ENCODE measurements around the gene TRABD2B. TPM values are rescaled to one million over a fixed set of nuclear protein-coding genes. Genes with fewer than 3 reads are reported as not detected.

TRABD2B gene
- total RNA-seq, 2 experiments from 2014 or later: not detected

DNA sequence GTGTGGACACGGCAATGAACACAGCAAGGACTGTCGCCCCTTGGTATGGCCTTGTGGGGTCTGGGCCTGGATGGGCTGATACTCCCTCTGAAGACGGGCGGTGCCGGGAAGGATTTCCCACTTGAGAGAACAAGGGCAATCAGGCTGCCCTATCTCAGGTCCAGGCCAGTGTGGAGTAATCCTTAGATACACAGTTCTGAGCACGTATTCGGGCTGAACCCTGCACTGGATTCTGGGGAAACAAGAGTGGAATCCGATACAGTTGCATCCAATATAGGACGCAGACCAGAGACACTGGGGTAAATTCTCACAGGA is 177.7 kb downstream of the TRABD2B start:
- intact Hi-C loops (cut with micrococcal nuclease): no loop called here
- Mint-ChIP-seq H3K27ac (no peak overlapping the region), H3K4me1 (ENCODE audit: low read depth) (no peaks in the 10 kb centered on the region), H3K9me3 (no peaks in the 10 kb centered on the region), H3K27me3 (ENCODE audit: low read depth) (peaks cover 6% of the 10 kb centered on the region), H3K4me3 (no peak overlapping the region), H3K36me3 (ENCODE audit: low read depth) (no peaks in the 10 kb centered on the region)
- CTCF ChIA-PET: no interaction called here
- no peak for DNase-seq

DNA sequence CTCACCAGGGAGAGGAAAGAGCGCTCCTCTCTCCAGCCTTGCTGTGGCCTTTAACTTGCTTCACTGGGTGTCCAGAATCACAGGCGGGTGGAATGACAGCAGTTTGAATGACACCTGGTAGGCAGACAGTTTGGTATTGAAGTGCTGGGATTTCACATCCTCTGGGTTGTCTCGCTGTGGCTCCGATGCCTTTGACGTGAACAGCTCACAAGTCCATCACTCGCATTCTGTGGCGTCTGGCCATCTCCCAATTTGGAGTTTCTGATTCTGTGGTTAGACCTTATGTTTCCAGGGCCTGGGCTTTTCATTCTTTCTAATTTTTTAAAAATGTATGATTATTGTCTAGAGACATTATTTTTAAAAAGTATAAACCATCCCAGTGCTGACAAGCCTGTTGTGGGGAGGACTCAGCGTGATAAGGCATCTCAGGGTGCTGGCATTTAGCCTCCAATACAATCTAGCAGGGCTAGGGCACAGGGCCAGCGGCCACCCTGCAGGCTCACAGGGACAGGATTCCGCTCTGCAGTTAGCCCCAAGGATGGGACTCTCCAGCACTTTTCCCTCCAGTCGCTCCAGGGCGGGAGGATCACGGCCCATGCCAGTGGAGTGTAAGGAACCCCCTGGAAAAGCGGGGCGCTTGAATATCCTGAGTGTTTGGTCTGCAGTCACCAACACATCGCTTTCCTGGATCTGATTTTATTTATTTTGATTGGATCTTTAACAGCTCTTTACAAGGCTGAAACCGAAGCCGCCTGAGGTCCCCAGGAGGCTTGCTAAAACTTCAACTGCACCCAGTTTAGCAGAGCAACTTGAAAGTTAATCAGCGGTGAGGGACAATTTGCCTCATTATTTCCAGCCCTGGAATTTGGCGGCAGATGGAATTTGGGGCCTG is 178.3 kb downstream of the TRABD2B start:
- Mint-ChIP-seq H3K27ac (no peak overlapping the region), H3K4me1 (ENCODE audit: low read depth) (no peaks in the 10 kb centered on the region), H3K4me3 (no peak overlapping the region), H3K27me3 (ENCODE audit: low read depth) (peaks cover 8% of the 10 kb centered on the region), H3K9me3 (no peaks in the 10 kb centered on the region), H3K36me3 (ENCODE audit: low read depth) (no peaks in the 10 kb centered on the region)
- CTCF ChIA-PET: no interaction called here
- no peak for DNase-seq
- intact Hi-C loops (cut with micrococcal nuclease): no loop called here

DNA sequence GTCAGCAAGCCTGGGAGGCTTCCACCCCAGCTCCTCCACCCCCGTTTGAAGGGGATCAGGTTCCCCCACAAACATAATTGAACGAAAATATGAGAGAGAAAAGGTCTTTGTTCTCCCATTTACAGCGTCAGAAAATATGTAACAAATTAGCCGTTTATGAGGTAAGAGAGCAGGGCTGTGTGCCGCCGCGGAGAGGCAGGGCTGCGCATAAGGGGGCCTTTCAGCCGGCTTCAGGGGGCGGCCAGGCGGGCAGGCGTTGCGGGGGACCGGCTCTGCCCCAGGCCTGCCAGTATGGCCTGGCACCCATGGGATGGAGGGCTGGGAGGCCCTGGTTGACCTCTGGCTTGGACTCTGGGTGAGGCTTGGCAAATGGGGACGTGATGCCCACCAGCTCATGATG is 179.3 kb downstream of the TRABD2B start:
- intact Hi-C loops (cut with micrococcal nuclease): no loop called here
- H3K4me1 Mint-ChIP-seq (ENCODE audit: low read depth): no peaks in the 10 kb centered on the region
- no peak overlapping the region for H3K4me3 Mint-ChIP-seq
- peaks cover 11% of the 10 kb centered on the region for H3K27me3 Mint-ChIP-seq (ENCODE audit: low read depth)
- CTCF ChIA-PET: no interaction called here
- H3K9me3 Mint-ChIP-seq: no peaks in the 10 kb centered on the region
- no peaks in the 10 kb centered on the region for H3K36me3 Mint-ChIP-seq (ENCODE audit: low read depth)
- no peak for DNase-seq
- no peak overlapping the region for H3K27ac Mint-ChIP-seq

GRCh38 chr1:47816325-47817071 is 180.7 kb downstream of the TRABD2B start:
- Mint-ChIP-seq H3K27me3 (ENCODE audit: low read depth) (peaks cover 13% of the 10 kb centered on the region), H3K9me3 (no peaks in the 10 kb centered on the region), H3K4me1 (ENCODE audit: low read depth) (no peaks in the 10 kb centered on the region), H3K36me3 (ENCODE audit: low read depth) (no peaks in the 10 kb centered on the region), H3K4me3 (no peak overlapping the region), H3K27ac (no peak overlapping the region)
- intact Hi-C loops (cut with micrococcal nuclease): no loop called here
- DNase-seq: no peak
- CTCF ChIA-PET: no interaction called here

GRCh38 chr1:47814612-47815395 is 182.4 kb downstream of the TRABD2B start:
- intact Hi-C loops (cut with micrococcal nuclease): no loop called here
- H3K36me3 Mint-ChIP-seq (ENCODE audit: low read depth): no peaks in the 10 kb centered on the region
- H3K4me3 Mint-ChIP-seq: no peak overlapping the region
- peaks cover 15% of the 10 kb centered on the region for H3K27me3 Mint-ChIP-seq (ENCODE audit: low read depth)
- CTCF ChIA-PET: no interaction called here
- no peak overlapping the region for H3K27ac Mint-ChIP-seq
- no peaks in the 10 kb centered on the region for H3K9me3 Mint-ChIP-seq
- DNase-seq: no peak
- no peaks in the 10 kb centered on the region for H3K4me1 Mint-ChIP-seq (ENCODE audit: low read depth)

DNA sequence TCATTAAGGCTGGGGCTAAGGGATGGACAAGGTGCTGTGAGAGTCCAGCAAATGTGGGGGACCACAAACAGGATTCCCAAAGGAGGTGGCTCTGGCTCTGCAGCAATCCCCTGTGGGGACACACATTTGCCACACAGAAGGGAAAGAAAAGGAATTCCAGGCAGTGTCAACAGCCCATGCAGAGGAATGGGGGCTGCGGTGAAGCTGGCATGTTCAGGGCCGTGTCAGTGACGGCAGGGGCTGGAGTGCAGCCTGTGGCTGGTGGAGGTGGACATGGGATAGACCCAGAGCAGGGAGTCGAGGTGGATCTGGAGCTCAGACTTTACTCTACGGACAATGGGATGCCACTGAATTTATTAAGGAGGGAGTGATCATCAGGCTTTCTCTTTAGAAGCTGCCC is 183.2 kb downstream of the TRABD2B start:
- Mint-ChIP-seq H3K4me1 (ENCODE audit: low read depth) (no peaks in the 10 kb centered on the region), H3K27ac (no peak overlapping the region), H3K27me3 (ENCODE audit: low read depth) (peaks cover 15% of the 10 kb centered on the region), H3K4me3 (no peak overlapping the region), H3K36me3 (ENCODE audit: low read depth) (no peaks in the 10 kb centered on the region), H3K9me3 (no peaks in the 10 kb centered on the region)
- DNase-seq: no peak
- intact Hi-C loops (cut with micrococcal nuclease): no loop called here
- CTCF ChIA-PET: no interaction called here

GRCh38 chr1:47812904-47813514 is 184.2 kb downstream of the TRABD2B start:
- CTCF ChIA-PET: no interaction called here
- Mint-ChIP-seq H3K27ac (no peak overlapping the region), H3K27me3 (ENCODE audit: low read depth) (peaks cover 12% of the 10 kb centered on the region), H3K4me1 (ENCODE audit: low read depth) (no peaks in the 10 kb centered on the region), H3K36me3 (ENCODE audit: low read depth) (no peaks in the 10 kb centered on the region), H3K4me3 (no peak overlapping the region), H3K9me3 (no peaks in the 10 kb centered on the region)
- no peak for DNase-seq
- intact Hi-C loops (cut with micrococcal nuclease): no loop called here

- intact Hi-C loops (cut with micrococcal nuclease): no loop called here
- Mint-ChIP-seq H3K27ac (no peak overlapping the region), H3K36me3 (ENCODE audit: low read depth) (no peaks in the 10 kb centered on the region), H3K27me3 (ENCODE audit: low read depth) (peaks cover 9% of the 10 kb centered on the region), H3K4me1 (ENCODE audit: low read depth) (no peaks in the 10 kb centered on the region), H3K9me3 (no peaks in the 10 kb centered on the region), H3K4me3 (no peak overlapping the region)
- DNase-seq: no peak
- CTCF ChIA-PET: no interaction called here
Measured at GRCh38 chr1:47810964-47811682, 186.1 kb downstream of the TRABD2B start.

DNA sequence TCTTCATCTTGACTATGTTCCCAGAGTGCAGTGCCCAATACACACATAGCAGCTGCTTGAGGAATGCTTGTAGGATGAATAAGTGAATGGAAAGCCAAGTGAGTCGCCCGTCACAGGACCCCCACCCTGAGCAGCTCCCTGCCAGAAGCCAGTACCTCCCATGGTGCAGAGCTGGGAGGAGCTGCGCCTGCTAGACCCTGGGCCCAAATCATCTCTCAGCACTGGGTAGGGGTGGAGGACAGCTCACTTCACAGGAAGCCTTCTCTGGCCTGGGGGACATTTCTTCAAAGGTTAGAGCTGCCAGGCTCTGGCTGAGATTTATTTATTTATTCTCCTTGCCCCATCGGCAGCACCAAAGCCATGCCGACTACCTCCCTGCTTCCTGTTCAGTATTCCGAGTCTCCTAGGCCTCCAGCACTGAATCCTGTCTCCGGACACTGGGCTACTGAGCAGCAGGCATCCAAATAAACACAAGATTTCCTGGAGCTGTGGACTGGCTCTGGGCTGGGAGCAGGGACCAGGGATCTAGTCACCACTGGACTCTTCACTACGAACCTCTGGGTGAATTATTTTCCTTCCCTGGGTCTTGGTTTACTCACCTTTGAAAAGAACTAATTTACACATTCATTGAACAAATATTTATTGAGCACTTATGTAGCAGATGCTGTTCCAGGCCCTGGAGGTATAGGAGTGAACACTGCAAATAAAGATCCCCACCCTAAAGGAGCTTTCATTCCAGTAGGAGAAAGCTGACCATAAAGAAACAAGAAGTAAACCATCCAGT is 187.7 kb downstream of the TRABD2B start:
- Mint-ChIP-seq H3K36me3 (ENCODE audit: low read depth) (no peaks in the 10 kb centered on the region), H3K4me1 (ENCODE audit: low read depth) (no peaks in the 10 kb centered on the region)
- CTCF ChIA-PET: no interaction called here

GRCh38 chr1:47808612-47809011 is 188.6 kb downstream of the TRABD2B start:
- no peaks in the 10 kb centered on the region for H3K4me1 Mint-ChIP-seq (ENCODE audit: low read depth)
- DNase-seq: no peak
- CTCF ChIA-PET: no interaction called here
- H3K27me3 Mint-ChIP-seq (ENCODE audit: low read depth): peaks cover 4% of the 10 kb centered on the region
- intact Hi-C loops (cut with micrococcal nuclease): no loop called here
- H3K9me3 Mint-ChIP-seq: no peaks in the 10 kb centered on the region
- no peaks in the 10 kb centered on the region for H3K36me3 Mint-ChIP-seq (ENCODE audit: low read depth)
- H3K27ac Mint-ChIP-seq: no peak overlapping the region
- no peak overlapping the region for H3K4me3 Mint-ChIP-seq

More for the DNA sequence above, 187.7 kb downstream of the TRABD2B start:
- intact Hi-C loops (cut with micrococcal nuclease): no loop called here
- Mint-ChIP-seq H3K27me3 (ENCODE audit: low read depth) (peaks cover 9% of the 10 kb centered on the region), H3K9me3 (no peaks in the 10 kb centered on the region), H3K27ac (no peak overlapping the region), H3K4me3 (no peak overlapping the region)
- no peak for DNase-seq

DNA sequence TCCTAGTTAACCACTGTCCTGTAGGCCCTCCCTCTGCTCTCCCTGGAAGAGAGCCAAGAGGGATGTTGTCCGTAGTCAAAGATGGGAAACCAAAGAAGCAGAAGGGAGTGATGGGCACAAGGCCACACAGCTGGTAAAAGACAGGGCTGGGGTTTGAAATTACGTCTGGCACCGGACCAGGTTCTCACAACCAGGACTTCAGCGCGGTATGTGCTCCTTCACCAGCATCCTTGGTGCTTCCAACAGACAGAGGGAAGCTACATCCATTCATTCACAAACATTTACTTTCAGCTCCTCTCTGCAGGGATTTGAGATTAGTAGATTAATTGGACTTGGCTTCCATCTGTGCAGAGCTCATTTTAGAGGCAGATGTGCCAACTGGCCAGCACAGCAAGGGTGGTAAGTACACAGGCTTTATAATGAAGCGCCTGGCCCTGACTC is 191.2 kb downstream of the TRABD2B start:
- H3K4me3 Mint-ChIP-seq: no peak overlapping the region
- no peaks in the 10 kb centered on the region for H3K27me3 Mint-ChIP-seq (ENCODE audit: low read depth)
- no peak for DNase-seq
- H3K36me3 Mint-ChIP-seq (ENCODE audit: low read depth): no peaks in the 10 kb centered on the region
- no peaks in the 10 kb centered on the region for H3K4me1 Mint-ChIP-seq (ENCODE audit: low read depth)
- CTCF ChIA-PET: no interaction called here
- no peak overlapping the region for H3K27ac Mint-ChIP-seq
- no peaks in the 10 kb centered on the region for H3K9me3 Mint-ChIP-seq
- intact Hi-C loops (cut with micrococcal nuclease): no loop called here
